ENCODE measurements around the gene ARHGAP32. TPM values are rescaled to one million over a fixed set of nuclear protein-coding genes. Genes with fewer than 3 reads are reported as not detected.

ARHGAP32 gene
- total RNA-seq, 1 experiment from 2014 or later: 27.8 TPM

- BruUV-seq (replicated peaks): no TSS peak
- CTCF ChIA-PET: no interaction called here
- Histone ChIP-seq H3K27ac (ENCODE audit: low read depth, low read length) (no peak overlapping the region), H3K27me3 (ENCODE audit: insufficient read depth, low read length) (no peaks in the 10 kb centered on the region), H3K9me2 (ENCODE audit: insufficient read depth) (no peaks in the 10 kb centered on the region), H3K36me3 (ENCODE audit: control insufficient read depth in 1 of 2, insufficient read depth in 2 of 2, low read length in 2 of 2) (no peaks in the 10 kb centered on the region), H4K20me1 (ENCODE audit: insufficient read depth) (no peaks in the 10 kb centered on the region), H2AFZ (ENCODE audit: low read depth, low read length, poor library complexity, severe bottlenecking) (no peak overlapping the region), H3K9me3 (ENCODE audit: control insufficient read depth in 1 of 2, insufficient read depth in 1 of 2, low read depth in 1 of 2, low read length in 2 of 2) (no peaks in the 10 kb centered on the region), H3K9ac (ENCODE audit: low read length) (no peak overlapping the region), H3K4me2 (ENCODE audit: low read length) (no peak overlapping the region), H3K4me1 (ENCODE audit: control insufficient read depth in 1 of 2, insufficient read depth in 2 of 2, low read length in 2 of 2) (no peaks in the 10 kb centered on the region), H3K4me3 (replicated peaks in 1 of 2; ENCODE audit: low read depth in 1 of 2, low read length in 2 of 2) (no peak overlapping the region), H3K79me2 (ENCODE audit: insufficient read depth, low read length) (no peaks in the 10 kb centered on the region)
- TF ChIP-seq ZFX (IDR thresholded peaks at IDR 0.05) (no peak), TCF7L2 (IDR thresholded peaks at IDR 0.05; ENCODE audit: borderline replicate concordance, extremely low read depth, insufficient read depth, insufficient read length) (no peak), RAD21 (IDR thresholded peaks at IDR 0.05; ENCODE audit: low read depth) (no peak), CEBPB (IDR thresholded peaks at IDR 0.05; ENCODE audit: low read depth) (no peak), SIN3A (IDR thresholded peaks at IDR 0.05; ENCODE audit: low read depth) (no peak)
- RAD21 ChIA-PET (ENCODE audit: low non-redundant PET in 1 of 2, low total read pairs in 2 of 2, uncharacterized antibody in 2 of 2, unreplicated experiment in 2 of 2): no interaction called here
- POLR2A ChIA-PET: no interaction called here
- no peak for DNase-seq (ENCODE audit: low read depth, low spot score)
- ATAC-seq: no peak
- intact Hi-C loops (cut with micrococcal nuclease): no loop called here
Measured at GRCh38 chr11:128926437-128927107, 265.6 kb downstream of the ARHGAP32 start.

DNA sequence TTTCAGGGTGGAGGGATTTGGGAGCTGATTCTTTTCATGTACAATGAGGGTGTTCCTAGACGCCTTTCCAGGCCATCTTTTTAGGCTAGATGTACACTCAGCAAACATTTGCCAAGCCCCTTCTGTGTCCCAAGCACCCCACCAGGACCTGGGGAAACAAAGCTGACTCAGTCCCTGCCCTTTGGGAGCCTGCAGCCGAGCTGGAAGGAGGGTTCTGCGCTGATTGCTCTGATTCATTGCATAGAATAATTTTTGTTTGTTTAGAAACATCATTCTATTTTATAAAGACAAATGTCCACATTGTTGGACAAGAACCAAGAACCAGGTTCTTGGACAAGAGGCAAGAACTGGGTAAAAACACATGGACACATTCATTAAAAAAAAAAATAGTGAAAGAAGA is 266.1 kb downstream of the ARHGAP32 start:
- ATAC-seq (no peak), DNase-seq (ENCODE audit: low read depth, low spot score) (no peak)
- Histone ChIP-seq H4K20me1 (ENCODE audit: insufficient read depth) (no peaks in the 10 kb centered on the region), H3K79me2 (ENCODE audit: insufficient read depth, low read length) (no peaks in the 10 kb centered on the region), H3K4me1 (ENCODE audit: control insufficient read depth in 1 of 2, insufficient read depth in 2 of 2, low read length in 2 of 2) (no peaks in the 10 kb centered on the region), H2AFZ (ENCODE audit: low read depth, low read length, poor library complexity, severe bottlenecking) (no peak overlapping the region), H3K4me3 (replicated peaks in 1 of 2; ENCODE audit: low read depth in 1 of 2, low read length in 2 of 2) (no peak overlapping the region), H3K27me3 (ENCODE audit: insufficient read depth, low read length) (no peaks in the 10 kb centered on the region), H3K9me2 (ENCODE audit: insufficient read depth) (no peaks in the 10 kb centered on the region), H3K9ac (ENCODE audit: low read length) (no peak overlapping the region), H3K36me3 (ENCODE audit: control insufficient read depth in 1 of 2, insufficient read depth in 2 of 2, low read length in 2 of 2) (no peaks in the 10 kb centered on the region), H3K27ac (ENCODE audit: low read depth, low read length) (no peak overlapping the region), H3K4me2 (ENCODE audit: low read length) (no peak overlapping the region), H3K9me3 (ENCODE audit: control insufficient read depth in 1 of 2, insufficient read depth in 1 of 2, low read depth in 1 of 2, low read length in 2 of 2) (no peaks in the 10 kb centered on the region)
- ChIA-PET CTCF (no interaction called here), POLR2A (no interaction called here), RAD21 (ENCODE audit: low non-redundant PET in 1 of 2, low total read pairs in 2 of 2, uncharacterized antibody in 2 of 2, unreplicated experiment in 2 of 2) (no interaction called here)
- TF ChIP-seq EZH2 (IDR thresholded peaks at IDR 0.05) (no peak), JUND (IDR thresholded peaks at IDR 0.05) (no peak), RAD21 (IDR thresholded peaks at IDR 0.05; ENCODE audit: low read depth) (no peak), FOSL1 (IDR thresholded peaks at IDR 0.05; ENCODE audit: low read depth) (no peak), EGR1 (IDR thresholded peaks at IDR 0.05; ENCODE audit: low read depth) (no peak), YY1 (IDR thresholded peaks at IDR 0.05; ENCODE audit: extremely low read depth, insufficient replicate concordance, low read depth, low read length) (no peak), ZFX (IDR thresholded peaks at IDR 0.05) (no peak), CBX3 (IDR thresholded peaks at IDR 0.05; ENCODE audit: low read depth) (no peak), SP1 (IDR thresholded peaks at IDR 0.05; ENCODE audit: low read depth) (no peak), EZH2phosphoT487 (IDR thresholded peaks at IDR 0.05; ENCODE audit: borderline replicate concordance) (no peak), CEBPB (IDR thresholded peaks at IDR 0.05; ENCODE audit: low read depth) (no peak), ELF1 (IDR thresholded peaks at IDR 0.05; ENCODE audit: borderline replicate concordance, low read depth) (no peak), SRF (IDR thresholded peaks at IDR 0.05; ENCODE audit: low read depth) (no peak), ZNF274 (IDR thresholded peaks at IDR 0.05; ENCODE audit: low read depth, low read length) (no peak), SIN3A (IDR thresholded peaks at IDR 0.05; ENCODE audit: low read depth) (no peak), POLR2AphosphoS5 (IDR thresholded peaks at IDR 0.05; ENCODE audit: low read depth, low read length) (no peak)
- TF ChIP-seq, protein P1, sequence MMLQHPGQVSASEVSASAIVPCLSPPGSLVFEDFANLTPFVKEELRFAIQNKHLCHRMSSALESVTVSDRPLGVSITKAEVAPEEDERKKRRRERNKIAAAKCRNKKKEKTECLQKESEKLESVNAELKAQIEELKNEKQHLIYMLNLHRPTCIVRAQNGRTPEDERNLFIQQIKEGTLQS (IDR thresholded peaks at IDR 0.05): no peak
- TF ChIP-seq, protein P2, sequence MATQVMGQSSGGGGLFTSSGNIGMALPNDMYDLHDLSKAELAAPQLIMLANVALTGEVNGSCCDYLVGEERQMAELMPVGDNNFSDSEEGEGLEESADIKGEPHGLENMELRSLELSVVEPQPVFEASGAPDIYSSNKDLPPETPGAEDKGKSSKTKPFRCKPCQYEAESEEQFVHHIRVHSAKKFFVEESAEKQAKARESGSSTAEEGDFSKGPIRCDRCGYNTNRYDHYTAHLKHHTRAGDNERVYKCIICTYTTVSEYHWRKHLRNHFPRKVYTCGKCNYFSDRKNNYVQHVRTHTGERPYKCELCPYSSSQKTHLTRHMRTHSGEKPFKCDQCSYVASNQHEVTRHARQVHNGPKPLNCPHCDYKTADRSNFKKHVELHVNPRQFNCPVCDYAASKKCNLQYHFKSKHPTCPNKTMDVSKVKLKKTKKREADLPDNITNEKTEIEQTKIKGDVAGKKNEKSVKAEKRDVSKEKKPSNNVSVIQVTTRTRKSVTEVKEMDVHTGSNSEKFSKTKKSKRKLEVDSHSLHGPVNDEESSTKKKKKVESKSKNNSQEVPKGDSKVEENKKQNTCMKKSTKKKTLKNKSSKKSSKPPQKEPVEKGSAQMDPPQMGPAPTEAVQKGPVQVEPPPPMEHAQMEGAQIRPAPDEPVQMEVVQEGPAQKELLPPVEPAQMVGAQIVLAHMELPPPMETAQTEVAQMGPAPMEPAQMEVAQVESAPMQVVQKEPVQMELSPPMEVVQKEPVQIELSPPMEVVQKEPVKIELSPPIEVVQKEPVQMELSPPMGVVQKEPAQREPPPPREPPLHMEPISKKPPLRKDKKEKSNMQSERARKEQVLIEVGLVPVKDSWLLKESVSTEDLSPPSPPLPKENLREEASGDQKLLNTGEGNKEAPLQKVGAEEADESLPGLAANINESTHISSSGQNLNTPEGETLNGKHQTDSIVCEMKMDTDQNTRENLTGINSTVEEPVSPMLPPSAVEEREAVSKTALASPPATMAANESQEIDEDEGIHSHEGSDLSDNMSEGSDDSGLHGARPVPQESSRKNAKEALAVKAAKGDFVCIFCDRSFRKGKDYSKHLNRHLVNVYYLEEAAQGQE (IDR thresholded peaks at IDR 0.05; ENCODE audit: low read depth): no peak
- intact Hi-C loops (cut with micrococcal nuclease): no loop called here
- no TSS peak for BruUV-seq (replicated peaks)
